ENCODE data around the gene SLC9A9. TPM values are rescaled to one million over a fixed set of nuclear protein-coding genes. Genes with fewer than 3 reads are reported as not detected.

Gene SLC9A9
- total RNA-seq, 1 experiment from 2014 or later = 2.2 TPM

DNA sequence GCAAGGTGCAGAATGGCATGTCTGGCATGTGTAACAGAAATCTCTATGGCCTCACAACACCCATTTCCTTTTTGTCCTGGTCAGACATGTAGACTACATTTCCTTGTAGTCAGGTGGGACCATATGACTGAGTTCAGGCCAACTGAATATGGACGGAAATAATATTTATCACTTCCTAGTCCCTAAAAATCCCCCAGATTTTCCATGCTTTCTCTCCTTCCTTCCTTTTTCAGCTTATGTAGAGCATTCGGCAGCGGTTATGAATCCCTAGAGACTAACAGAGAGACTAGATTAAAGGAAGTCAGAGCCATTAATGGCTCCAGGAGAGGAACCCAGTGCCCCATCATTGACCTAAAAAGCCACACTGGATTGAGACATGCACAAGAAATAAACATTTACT is 35.8 kb downstream of the SLC9A9 start:
- no peak for DNase-seq (ENCODE audit: unreplicated experiment)
- peaks cover 2% of the 10 kb centered on the region for H3K36me3 Mint-ChIP-seq (ENCODE audit: insufficient read depth, unreplicated experiment)
- intact Hi-C loops (cut with micrococcal nuclease) = no loop called here
- POLR2A ChIA-PET = no interaction called here
- BruUV-seq (replicated peaks) = no TSS peak
- H3K9me3 Mint-ChIP-seq (ENCODE audit: unreplicated experiment) = no peaks in the 10 kb centered on the region
- H3K4me3 Mint-ChIP-seq (ENCODE audit: unreplicated experiment) = no peak overlapping the region
- peaks cover 6% of the 10 kb centered on the region for H3K4me1 Mint-ChIP-seq (ENCODE audit: insufficient read depth, unreplicated experiment)
- no peaks in the 10 kb centered on the region for H3K27me3 Mint-ChIP-seq (ENCODE audit: insufficient read depth, unreplicated experiment)
- CTCF ChIA-PET = interaction anchor here (0.6 kb wide), 1 partner anchor 10 kb away, joined by 3 read pairs; no protein-coding TSS in a partner anchor
- no peak overlapping the region for H3K27ac Mint-ChIP-seq (ENCODE audit: low read depth, unreplicated experiment)
- TF ChIP-seq, protein P1, sequence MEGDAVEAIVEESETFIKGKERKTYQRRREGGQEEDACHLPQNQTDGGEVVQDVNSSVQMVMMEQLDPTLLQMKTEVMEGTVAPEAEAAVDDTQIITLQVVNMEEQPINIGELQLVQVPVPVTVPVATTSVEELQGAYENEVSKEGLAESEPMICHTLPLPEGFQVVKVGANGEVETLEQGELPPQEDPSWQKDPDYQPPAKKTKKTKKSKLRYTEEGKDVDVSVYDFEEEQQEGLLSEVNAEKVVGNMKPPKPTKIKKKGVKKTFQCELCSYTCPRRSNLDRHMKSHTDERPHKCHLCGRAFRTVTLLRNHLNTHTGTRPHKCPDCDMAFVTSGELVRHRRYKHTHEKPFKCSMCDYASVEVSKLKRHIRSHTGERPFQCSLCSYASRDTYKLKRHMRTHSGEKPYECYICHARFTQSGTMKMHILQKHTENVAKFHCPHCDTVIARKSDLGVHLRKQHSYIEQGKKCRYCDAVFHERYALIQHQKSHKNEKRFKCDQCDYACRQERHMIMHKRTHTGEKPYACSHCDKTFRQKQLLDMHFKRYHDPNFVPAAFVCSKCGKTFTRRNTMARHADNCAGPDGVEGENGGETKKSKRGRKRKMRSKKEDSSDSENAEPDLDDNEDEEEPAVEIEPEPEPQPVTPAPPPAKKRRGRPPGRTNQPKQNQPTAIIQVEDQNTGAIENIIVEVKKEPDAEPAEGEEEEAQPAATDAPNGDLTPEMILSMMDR (IDR thresholded peaks at IDR 0.05; ENCODE audit: unreplicated experiment) = no peak

DNA sequence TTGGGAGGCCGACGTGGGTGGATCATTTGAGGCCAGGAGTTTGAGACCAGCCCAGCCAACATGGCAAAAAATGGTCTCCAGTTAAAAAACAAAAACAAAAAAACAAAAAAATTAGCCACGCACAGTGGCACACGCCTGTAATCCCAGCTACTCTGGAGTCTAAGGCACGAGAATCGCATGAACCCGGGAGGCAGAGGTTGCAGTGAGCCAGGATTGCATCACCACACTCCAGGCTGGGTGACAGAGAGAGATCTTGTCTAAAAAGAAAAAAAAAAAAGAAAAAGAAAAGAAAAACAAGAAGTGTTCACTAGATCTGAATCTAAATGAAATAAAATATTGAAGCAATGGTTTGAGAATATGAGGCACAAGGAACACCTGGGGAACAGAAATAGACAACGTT is 36.7 kb downstream of the SLC9A9 start:
- BruUV-seq (replicated peaks) = no TSS peak
- ChIA-PET POLR2A (no interaction called here), CTCF (no interaction called here)
- no peak overlapping the region for H3K4me3 Mint-ChIP-seq (ENCODE audit: unreplicated experiment)
- peaks cover 5% of the 10 kb centered on the region for H3K36me3 Mint-ChIP-seq (ENCODE audit: insufficient read depth, unreplicated experiment)
- TF ChIP-seq, protein P1 (IDR thresholded peaks at IDR 0.05; ENCODE audit: unreplicated experiment) = no peak
- no peaks in the 10 kb centered on the region for H3K27me3 Mint-ChIP-seq (ENCODE audit: insufficient read depth, unreplicated experiment)
- H3K27ac Mint-ChIP-seq (ENCODE audit: low read depth, unreplicated experiment) = no peak overlapping the region
- intact Hi-C loops (cut with micrococcal nuclease) = no loop called here
- H3K4me1 Mint-ChIP-seq (ENCODE audit: insufficient read depth, unreplicated experiment) = peaks cover 6% of the 10 kb centered on the region
- H3K9me3 Mint-ChIP-seq (ENCODE audit: unreplicated experiment) = no peaks in the 10 kb centered on the region
- no peak for DNase-seq (ENCODE audit: unreplicated experiment)

DNA sequence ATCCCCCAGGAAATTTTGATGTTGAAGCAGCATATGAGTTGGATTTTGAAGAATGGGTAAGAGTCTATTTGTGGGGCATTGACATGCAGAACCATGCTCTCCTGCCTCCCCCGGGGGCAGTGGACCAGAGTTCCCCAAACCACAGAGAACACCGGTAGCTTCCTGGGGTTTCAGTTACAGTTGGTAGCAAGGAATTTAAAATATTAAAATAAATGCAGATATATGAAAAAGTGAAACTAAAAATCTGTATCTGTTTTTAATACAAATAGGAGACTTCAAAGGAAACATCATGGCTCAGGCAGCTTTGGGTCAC is 37.4 kb downstream of the SLC9A9 start:
- no TSS peak for BruUV-seq (replicated peaks)
- no peak overlapping the region for H3K4me3 Mint-ChIP-seq (ENCODE audit: unreplicated experiment)
- CTCF ChIA-PET = no interaction called here
- H3K27me3 Mint-ChIP-seq (ENCODE audit: insufficient read depth, unreplicated experiment) = no peaks in the 10 kb centered on the region
- no peaks in the 10 kb centered on the region for H3K9me3 Mint-ChIP-seq (ENCODE audit: unreplicated experiment)
- H3K27ac Mint-ChIP-seq (ENCODE audit: low read depth, unreplicated experiment) = no peak overlapping the region
- intact Hi-C loops (cut with micrococcal nuclease) = no loop called here
- TF ChIP-seq, protein P1 (IDR thresholded peaks at IDR 0.05; ENCODE audit: unreplicated experiment) = no peak
- DNase-seq (ENCODE audit: unreplicated experiment) = no peak
- peaks cover 6% of the 10 kb centered on the region for H3K4me1 Mint-ChIP-seq (ENCODE audit: insufficient read depth, unreplicated experiment)
- H3K36me3 Mint-ChIP-seq (ENCODE audit: insufficient read depth, unreplicated experiment) = peaks cover 5% of the 10 kb centered on the region
- POLR2A ChIA-PET = no interaction called here

DNA sequence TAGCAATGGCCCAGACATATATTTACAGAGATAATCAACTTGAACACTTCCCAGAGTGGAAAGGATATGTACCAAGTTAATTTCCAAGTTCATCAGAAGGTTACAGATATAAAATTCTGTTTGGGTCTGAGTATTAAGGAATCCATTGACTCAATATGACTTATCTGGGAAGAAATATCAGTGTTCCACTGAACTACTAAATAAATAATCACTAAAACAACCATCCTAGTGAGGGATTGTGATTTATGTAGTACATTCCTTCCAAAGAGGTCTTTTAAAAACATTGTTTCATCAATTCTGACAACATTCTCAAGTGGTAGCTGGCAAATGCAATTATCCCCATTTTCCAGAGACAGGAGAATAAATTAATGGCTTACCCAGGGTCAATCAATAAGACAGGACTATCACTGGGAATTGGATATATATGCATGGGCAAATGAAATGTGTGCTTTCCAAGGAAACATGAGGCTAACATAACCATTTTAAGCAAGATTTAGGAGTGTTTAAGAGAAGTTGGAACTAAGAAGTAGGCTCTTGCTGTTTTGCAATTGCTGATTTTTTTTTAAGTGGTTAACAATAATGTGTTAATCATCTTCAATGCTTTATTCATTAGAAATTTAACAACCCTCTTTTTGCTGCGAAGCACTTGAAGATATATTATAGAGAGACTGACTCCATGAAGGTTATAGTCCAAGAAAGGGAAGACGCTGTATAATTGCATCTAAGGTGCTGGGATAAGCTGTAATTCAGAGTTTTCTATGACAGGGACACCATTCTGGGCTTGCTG is 37.9 kb downstream of the SLC9A9 start:
- Mint-ChIP-seq H3K9me3 (ENCODE audit: unreplicated experiment) (no peaks in the 10 kb centered on the region), H3K36me3 (ENCODE audit: insufficient read depth, unreplicated experiment) (peaks cover 5% of the 10 kb centered on the region), H3K27ac (ENCODE audit: low read depth, unreplicated experiment) (no peak overlapping the region), H3K4me1 (ENCODE audit: insufficient read depth, unreplicated experiment) (peaks cover 6% of the 10 kb centered on the region), H3K4me3 (ENCODE audit: unreplicated experiment) (no peak overlapping the region), H3K27me3 (ENCODE audit: insufficient read depth, unreplicated experiment) (no peaks in the 10 kb centered on the region)
- ChIA-PET POLR2A (no interaction called here), CTCF (no interaction called here)
- no peak for DNase-seq (ENCODE audit: unreplicated experiment)
- intact Hi-C loops (cut with micrococcal nuclease) = no loop called here
- TF ChIP-seq, protein P1 (IDR thresholded peaks at IDR 0.05; ENCODE audit: unreplicated experiment) = no peak
- BruUV-seq (replicated peaks) = no TSS peak

Measured in MCF 10A (cell line).